Lung (tissue), 12 donors: ENCODE results near the gene CES4A. TPM values are rescaled to one million over a fixed set of nuclear protein-coding genes. Genes with fewer than 3 reads are reported as not detected.

Source experiments
- ATAC-seq: fragments of 200-7000 bp; cut with Tn5 transposase; one replicate; pipeline ENCODE4 v1.9.1; 2020; ENCODE audit warnings: moderate number of reproducible peaks; ENCODE audit not compliant: insufficient read depth, low FRiP score
- DNase-seq, 3 donors: peaks; one replicate each; pipeline ENCODE4 v3.0.0-alpha.2; 2013 to 2017
- H3K27ac ChIP-seq, 2 donors: one replicate each; pipeline ENCODE4 v1.5.1; 2013; ENCODE audit warnings: mild to moderate bottlenecking in 2 of 2, moderate library complexity in 2 of 2, control low read depth in 1 of 2, inconsistent platforms in 1 of 2, low read depth in 1 of 2, low read length in 1 of 2
- H3K27me3 ChIP-seq, 3 donors: one replicate each; pipeline ENCODE4 v1.5.1; 2013; ENCODE audit warnings: low read length in 2 of 3; ENCODE audit not compliant: control insufficient read depth in 3 of 3, insufficient read depth in 3 of 3
- H3K36me3 ChIP-seq, 4 donors: one replicate each; pipeline ENCODE4 v1.5.1; 2013; ENCODE audit warnings: low read length in 4 of 4, mild to moderate bottlenecking in 1 of 4, moderate library complexity in 1 of 4; ENCODE audit not compliant: control insufficient read depth in 4 of 4, insufficient read depth in 4 of 4
- H3K4me1 ChIP-seq, 5 donors: one replicate each; pipeline ENCODE4 v1.5.1; 2013; ENCODE audit warnings: low read length in 5 of 5, mild to moderate bottlenecking in 2 of 5, moderate library complexity in 1 of 5; ENCODE audit not compliant: control insufficient read depth in 5 of 5, insufficient read depth in 5 of 5
- H3K4me3 ChIP-seq: one replicate; pipeline ENCODE4 v1.5.1; 2013; ENCODE audit warnings: mild to moderate bottlenecking, control low read depth, moderate library complexity
- H3K9ac ChIP-seq, 2 donors: one replicate each; pipeline ENCODE4 v1.5.1; 2013; ENCODE audit warnings: low read length in 2 of 2, control low read depth in 1 of 2; ENCODE audit not compliant: insufficient read depth in 1 of 2
- H3K9me3 ChIP-seq, 4 donors: one replicate each; pipeline ENCODE4 v1.5.1; 2013; ENCODE audit warnings: low read length in 3 of 4, mild to moderate bottlenecking in 1 of 4, moderate library complexity in 1 of 4; ENCODE audit not compliant: control insufficient read depth in 4 of 4, insufficient read depth in 3 of 4
- WGBS, 2 donors: extraction: QIAGEN DNeasy Blood & Tissue Kit; methylation state at CpG; one replicate each; pipeline ENCODE4 v1.1.7; 2013; 5-methylcytosine and 5-hydroxymethylcytosine counted together
- polyA plus RNA-seq, 2 donors: library from polyadenylated mRNA; stranded (reverse); fragments of 200-250 nt; gene quantifications; one replicate each; pipeline ENCODE4 v1.2.1, GENCODE V29; 2013
- total RNA-seq, 2 donors: library from RNA; depleted of rRNA in 1 of 2; stranded (reverse); fragments of >200 nt in 1 of 2; gene quantifications; one replicate each; pipeline ENCODE4 v1.2.1, GENCODE V29; 2014 to 2021
- TF ChIP-seq, protein P1 (sequence below): IDR thresholded peaks from 2 replicates; pipeline ENCODE4 v1.5.1; 2012; ENCODE audit warnings: mild to moderate bottlenecking; ENCODE audit errors: control extremely low read depth, extremely low read depth
- donor health status: control.
- donor health status: control.
- donor health status: Bipolar disorder and iron deficiency.
- donor health status: healthy.
- donor health status: DM: yes; HTN: yes; CAD: no.

Gene CES4A
- total and polyA plus RNA-seq, 4 donors: 8.0 to 29.8 (median 13.6) TPM

DNA sequence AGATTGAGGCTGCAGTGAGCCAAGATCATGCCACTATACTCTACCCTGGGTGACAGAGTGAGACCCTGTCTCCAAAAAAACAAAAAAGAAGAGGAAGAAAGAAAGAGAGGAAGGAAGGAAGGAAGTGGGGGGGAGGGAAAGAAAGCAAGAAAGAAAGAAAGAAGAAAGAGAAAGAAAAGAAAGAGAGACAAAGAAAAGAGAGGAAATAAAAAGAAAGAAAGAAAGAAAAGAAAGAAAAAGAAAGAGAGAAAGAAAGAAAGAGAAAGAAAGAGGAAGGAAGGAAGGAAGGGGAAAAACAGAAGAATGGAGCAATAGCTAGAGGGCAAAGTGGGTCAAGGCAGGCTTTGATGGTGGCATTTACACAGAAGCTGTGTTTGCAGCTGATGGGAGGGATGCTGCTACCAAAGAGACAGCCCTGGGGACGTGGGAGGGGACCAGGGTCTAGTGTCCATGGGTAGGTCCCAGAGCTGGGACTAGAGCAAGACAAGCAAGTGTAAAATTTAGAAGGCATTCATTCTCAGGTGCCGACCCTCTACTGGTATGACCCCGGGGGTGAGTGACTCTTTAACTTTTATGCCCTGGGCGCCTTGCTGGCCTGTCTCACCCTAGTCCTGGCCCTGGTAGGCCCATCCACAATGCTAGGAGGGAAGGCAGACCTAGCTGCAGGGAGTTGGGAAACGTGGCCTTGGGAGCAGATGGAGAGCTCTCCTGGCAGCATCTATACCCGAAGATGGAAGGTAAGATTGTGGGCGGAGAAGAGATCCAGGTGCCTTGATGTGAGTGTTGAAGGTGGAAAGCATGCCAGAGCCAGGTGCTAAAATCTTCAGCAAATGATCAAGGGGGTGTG lies 29.3 kb upstream of the CES4A start:
- WGBS, 2 donors: 76 to 79% methylated on average over 7 of the region's 7 CpGs
- Histone ChIP-seq H3K27ac (no peak overlapping the region), H3K36me3 (no peaks in the 10 kb centered on the region), H3K4me3 (no peak overlapping the region), H3K9ac (no peak overlapping the region), H3K9me3 (no peaks in the 10 kb centered on the region), H3K4me1 (peaks cover 0 to 7% (median 0%) of the 10 kb centered on the region in 5 donors), H3K27me3 (no peaks in the 10 kb centered on the region)
- DNase-seq: no peak
- TF ChIP-seq, protein P1, sequence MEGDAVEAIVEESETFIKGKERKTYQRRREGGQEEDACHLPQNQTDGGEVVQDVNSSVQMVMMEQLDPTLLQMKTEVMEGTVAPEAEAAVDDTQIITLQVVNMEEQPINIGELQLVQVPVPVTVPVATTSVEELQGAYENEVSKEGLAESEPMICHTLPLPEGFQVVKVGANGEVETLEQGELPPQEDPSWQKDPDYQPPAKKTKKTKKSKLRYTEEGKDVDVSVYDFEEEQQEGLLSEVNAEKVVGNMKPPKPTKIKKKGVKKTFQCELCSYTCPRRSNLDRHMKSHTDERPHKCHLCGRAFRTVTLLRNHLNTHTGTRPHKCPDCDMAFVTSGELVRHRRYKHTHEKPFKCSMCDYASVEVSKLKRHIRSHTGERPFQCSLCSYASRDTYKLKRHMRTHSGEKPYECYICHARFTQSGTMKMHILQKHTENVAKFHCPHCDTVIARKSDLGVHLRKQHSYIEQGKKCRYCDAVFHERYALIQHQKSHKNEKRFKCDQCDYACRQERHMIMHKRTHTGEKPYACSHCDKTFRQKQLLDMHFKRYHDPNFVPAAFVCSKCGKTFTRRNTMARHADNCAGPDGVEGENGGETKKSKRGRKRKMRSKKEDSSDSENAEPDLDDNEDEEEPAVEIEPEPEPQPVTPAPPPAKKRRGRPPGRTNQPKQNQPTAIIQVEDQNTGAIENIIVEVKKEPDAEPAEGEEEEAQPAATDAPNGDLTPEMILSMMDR: no peak
- ATAC-seq: no peak

DNA sequence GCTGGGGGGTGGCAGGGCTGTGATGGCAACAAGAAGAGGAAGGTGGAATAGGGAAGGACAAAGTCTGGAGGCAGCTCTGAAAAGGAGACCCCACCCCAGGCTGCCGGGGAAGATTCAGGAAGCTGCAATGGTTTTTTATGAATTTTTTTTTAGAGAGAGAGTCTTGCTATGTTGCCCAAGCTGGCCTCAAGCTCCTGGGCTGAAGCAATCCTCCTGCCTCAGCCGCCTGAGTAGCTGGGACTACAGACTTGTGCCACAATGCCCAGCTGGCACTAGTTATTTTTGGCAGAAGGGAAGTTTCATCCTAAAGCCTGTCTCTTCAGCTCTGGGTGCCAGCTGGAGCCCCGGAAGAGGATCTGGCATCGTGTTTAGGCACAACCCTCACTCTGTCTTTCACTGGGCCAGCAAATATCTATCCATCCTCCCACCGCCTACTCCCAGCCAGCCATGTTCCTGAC lies 28.7 kb upstream of the CES4A start:
- Histone ChIP-seq H3K4me1 (peaks cover 0 to 7% (median 0%) of the 10 kb centered on the region in 5 donors), H3K9me3 (no peaks in the 10 kb centered on the region), H3K27ac (no peak overlapping the region), H3K27me3 (no peaks in the 10 kb centered on the region), H3K9ac (no peak overlapping the region), H3K36me3 (no peaks in the 10 kb centered on the region), H3K4me3 (no peak overlapping the region)
- ATAC-seq (peak; percentile 35), DNase-seq (no peak)
- 40 to 56% methylated on average over 5 of the region's 5 CpGs for WGBS, 2 donors
- TF ChIP-seq, protein P1: no peak

DNA sequence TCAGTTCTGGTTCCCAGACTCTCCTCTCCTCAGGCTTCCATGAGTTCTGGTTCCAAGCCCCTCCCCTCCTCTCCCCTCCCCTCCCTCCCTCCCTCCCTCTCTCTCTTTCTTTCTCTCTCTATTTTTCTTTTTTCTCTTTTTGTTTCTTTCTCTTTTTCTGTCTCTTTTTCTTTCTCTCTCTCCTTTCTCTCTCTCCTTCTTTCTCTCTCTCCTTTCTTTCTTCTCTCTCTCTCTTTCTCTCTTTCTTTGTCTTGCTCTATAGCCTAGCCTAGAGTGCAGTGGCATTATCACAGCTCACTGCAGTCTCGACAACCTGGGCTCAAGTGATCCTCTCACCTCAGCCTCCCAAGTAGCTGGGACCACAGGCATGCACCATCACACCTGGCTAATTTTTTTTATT lies 28.1 kb upstream of the CES4A start:
- DNase-seq (no peak), ATAC-seq (no peak)
- Histone ChIP-seq H3K9me3 (no peaks in the 10 kb centered on the region), H3K9ac (no peak overlapping the region), H3K27ac (no peak overlapping the region), H3K36me3 (no peaks in the 10 kb centered on the region), H3K27me3 (no peaks in the 10 kb centered on the region), H3K4me1 (peaks cover 0 to 7% (median 0%) of the 10 kb centered on the region in 5 donors), H3K4me3 (no peak overlapping the region)
- TF ChIP-seq, protein P1: no peak
- WGBS, 2 donors: 86 to 90% methylated on average over 1 of the region's 1 CpG
